ENCODE measurements around the gene PLCB4.
A peak's percentile ranks its signal among the peaks of the same experiment; 100 is the strongest.
"Not testable (repeated sequence)": the region's sequence is repeated elsewhere in the genome, so short reads cannot be mapped to it uniquely, and the experiment has no call there.

Gene PLCB4

DNA sequence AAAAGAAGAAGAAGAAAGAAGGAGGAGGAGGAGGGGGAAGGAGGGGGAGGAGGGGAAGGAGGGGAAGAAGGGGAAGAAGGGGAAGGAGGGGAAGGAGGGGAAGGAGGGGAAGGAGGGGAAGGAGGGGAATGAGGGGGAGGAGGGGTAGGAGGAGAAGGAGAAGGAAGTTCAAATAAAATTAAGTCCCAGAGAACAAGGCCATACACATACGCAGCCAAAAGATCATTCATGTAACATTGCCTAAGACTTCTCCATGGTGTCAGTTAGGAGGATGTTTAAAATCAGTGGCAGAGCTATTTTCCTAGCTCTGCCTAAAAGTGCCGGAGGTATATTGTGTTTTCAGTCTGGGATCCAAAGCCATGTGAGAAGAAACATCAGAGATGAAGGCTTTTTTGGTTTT lies 75.8 kb downstream of the PLCB4 start:
- no peak for DNase-seq

DNA sequence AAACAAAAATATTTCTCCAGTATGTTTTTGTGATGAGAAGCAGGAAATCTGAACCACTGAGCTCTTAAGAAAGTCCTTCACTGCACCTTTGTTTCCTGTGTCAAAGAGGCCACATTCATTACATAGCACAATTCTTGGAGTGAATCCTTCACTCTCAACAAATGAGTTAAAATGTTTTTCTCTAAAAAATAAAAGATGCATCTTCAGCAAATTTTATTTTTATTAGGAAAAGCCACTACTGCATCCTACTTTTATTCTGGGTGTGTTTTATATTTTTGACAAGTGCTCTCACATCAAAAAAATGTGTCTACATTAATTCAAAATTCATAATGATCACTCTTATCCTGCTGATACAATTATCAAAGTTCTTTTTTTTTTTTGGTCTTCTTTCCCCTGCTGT lies 76.3 kb downstream of the PLCB4 start:
- DNase-seq, result no peak

DNA sequence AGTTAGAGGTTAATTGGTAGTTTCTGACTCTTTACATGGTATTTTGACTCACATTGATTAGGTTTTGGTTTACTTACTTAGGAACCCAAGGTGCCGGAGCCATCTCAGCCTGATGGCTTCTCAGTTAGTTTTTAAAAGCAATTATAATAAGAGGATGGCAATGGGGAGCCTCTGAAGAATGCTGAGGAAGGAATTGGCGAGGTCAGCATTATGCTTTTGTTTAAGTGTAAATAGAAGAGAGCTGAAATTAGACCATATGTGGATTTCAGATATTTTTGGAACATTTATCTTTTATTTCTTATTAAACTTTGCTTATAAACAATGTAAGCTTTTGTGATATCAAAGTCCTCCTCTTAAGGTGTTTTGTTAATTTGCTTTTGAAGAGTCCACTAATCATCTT lies 77.8 kb downstream of the PLCB4 start:
- no peak for DNase-seq

DNA sequence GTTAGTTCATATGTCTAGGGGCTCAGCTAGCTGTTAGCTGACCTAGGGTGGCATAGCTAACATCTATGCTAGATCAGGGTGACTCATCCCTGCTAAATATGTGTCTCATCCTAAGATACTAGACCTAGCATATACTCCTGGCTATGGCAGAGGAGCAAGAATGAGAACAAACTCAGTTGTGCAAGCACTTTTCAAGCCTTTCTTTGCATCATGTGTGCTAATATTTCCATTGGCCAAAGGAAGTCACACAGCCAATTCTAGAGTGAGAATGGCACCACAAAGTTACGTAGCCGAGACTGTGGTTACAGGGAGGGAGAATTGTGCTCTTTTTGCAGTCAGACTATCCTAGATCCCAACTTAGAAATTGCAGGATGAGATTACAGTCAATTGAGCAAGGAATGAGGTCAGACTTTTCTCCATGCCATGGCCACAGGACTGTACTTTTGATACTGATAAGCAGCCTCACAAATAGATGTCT lies 78.7 kb downstream of the PLCB4 start:
- no peak for DNase-seq

DNA sequence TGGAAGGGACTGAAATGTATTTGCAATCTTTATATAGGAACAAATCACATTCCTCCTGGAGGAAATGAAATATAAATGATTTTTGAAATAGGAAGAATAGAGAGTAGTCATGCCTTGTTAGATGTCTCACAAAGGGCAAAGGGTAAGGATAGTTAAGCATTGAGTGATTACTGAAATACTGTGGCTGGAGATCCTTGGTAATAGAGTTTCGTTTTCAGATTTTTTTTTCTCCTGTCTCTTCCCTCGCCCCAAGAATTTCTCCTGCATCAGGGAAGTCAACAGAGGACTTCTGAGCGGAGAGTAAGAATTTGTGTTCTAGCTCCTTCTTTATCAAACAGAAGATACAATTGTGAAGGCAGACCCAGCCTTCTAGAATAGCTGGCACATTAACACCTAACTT lies 79.4 kb downstream of the PLCB4 start:
- no peak for DNase-seq

DNA sequence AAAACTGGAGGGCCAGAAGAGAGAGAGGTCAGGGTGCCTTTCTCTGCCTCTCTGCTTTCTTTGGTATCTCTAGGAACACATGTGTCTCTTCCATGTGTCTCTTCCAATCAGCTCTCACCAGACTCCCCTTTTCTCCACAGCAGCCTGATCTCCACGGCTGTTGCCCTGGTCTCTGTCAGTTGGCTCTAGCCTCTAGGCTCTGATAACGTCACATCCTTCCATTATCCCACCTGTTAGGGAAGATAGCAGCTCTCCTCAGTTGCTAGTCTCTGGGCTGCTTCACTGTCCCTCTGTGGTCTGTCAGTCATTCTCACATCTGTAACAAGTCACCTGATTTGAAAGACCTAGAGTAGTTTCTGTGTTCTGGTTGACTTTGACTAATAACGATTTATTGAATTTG lies 80.2 kb downstream of the PLCB4 start:
- DNase-seq, result no peak

DNA sequence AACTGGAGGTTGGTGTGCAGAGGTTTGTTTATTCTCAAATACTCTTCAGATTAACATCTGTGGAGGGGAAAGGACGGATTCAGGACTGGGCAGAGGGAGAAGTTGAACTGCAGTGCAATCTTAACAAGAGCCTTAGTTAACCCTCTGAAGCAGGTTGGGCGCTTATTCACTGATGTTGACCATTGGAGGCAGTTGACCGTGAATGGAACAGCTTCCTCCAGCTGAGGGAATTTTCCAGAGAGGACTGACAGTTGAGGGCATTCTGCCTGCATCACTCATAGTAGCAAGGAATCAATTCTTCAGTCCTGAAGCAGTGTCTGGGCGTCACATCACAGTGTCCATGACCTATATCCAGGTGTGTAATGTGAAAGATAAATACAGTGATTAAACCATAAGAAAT lies 80.9 kb downstream of the PLCB4 start:
- DNase-seq, result no peak

DNA sequence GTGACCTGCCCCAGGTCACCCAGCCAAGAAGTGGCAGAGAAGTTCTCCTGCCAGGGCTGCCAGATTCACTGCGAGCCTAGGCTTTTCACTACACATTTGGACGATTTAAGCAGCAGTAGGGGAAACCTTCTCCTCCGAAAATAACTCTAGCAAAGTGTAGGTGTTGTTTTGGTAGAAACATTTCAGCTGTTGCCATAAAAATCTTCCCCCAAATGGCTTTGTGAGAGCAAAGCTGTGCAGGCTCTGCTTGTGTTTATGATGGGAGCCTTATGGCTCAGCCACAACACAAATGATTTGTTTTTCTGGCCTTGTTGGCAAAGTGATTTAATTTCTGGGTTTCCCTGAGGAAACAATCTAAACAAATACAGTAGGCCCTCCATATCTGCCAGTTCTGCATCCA lies 81.8 kb downstream of the PLCB4 start:
- no peak for DNase-seq

DNA sequence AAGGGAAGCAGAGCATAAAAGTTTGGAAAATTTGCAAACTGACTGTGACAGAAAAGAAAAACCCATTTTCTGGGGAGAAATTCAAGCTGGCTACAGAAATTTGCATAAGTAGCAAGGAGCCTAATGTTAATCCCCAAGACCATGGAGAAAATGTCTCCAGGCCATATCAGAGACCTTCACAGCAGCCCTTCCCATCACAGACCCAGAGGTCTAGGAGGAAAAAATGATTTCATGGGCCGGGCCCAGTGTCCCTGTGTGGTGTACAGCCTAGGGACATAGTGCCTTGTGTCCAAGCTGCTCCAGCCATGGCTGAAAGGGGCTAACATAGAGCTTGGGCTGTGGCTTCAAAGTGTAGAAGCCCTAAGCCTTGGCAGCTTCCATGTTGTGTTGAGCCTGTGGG lies 83.3 kb downstream of the PLCB4 start:
- DNase-seq, result not testable (repeated sequence)

DNA sequence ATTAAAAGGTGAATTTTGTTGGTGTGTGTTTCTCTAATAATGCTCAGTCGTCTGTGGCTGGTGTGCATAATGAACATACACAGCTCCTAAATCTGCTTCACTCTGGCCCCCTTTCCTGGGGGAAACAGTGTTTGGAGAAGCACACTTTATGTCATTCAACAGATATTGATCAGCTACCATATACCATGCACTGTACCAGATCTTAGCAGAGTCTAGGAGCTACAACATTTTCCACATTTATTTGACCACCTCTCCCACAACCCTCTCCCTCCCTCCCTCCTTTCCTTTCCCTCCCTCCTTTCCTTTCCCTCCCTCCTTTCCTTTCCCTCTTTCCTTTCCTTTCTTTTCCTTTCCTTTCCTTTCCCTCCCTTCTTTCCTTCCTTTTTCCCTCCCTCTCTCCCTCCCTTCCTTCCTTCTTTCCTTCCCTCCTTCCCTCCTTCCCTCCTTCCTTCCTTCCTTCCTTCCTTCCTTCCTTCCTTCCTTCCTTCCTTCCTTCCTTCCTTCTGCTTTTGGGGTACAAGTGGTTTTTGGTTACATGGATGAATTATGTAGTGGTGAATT lies 85.7 kb downstream of the PLCB4 start:
- DNase-seq, result no peak

DNA sequence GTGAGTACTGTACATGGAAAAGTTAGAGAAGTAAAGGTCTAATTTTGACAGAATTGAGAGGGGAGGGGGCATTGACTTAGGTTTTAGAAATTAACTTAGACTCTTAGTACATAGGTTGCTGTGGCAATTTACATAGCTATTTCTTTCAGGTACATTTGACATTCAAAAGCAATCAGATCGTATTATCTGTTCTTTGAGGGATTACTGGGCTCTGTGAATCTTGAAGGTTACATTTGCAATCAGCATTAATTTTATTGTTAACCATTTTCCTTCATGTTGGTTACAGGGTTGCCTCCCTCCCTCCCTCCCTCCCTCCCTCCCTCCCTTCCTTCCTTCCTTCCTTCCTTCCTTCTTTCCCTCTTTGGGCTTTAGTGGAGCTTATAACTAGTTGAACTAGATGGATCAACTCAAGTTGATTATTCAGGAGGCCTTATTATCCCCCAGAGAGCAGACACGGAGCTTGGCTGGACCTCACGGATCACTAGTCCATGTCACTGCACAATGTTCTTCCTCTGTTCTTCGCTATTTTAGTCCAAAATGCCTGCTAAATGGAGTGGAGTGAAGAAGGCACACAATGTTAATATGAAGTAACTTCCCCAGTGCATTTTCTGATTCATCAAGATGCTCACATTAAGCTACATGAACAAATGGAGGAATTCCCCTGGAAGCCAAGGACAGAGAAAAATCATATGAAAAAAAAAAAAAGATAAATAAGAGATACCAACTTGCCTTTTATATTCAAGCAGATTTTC lies 87.8 kb downstream of the PLCB4 start:
- DNase-seq, result no peak

DNA sequence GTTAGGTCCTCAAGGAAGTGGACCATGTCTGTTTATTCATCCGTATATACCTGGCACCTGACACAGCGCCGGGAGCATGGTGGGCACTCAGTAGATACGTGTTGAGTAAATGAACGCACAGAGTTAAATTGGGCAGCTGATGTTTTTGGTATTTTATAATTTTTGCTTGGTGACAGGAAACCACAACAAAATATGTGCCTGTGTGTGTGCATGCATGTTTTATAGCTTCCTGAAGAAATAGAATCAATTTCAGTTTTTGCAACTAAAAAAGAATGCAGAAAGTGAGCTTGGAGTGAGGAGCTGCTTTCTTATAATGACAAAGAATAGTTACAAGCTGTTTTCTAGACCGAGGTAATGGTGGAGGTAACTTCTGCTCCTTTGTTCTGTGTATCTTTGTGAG lies 91.4 kb downstream of the PLCB4 start:
- DNase-seq, result no peak

DNA sequence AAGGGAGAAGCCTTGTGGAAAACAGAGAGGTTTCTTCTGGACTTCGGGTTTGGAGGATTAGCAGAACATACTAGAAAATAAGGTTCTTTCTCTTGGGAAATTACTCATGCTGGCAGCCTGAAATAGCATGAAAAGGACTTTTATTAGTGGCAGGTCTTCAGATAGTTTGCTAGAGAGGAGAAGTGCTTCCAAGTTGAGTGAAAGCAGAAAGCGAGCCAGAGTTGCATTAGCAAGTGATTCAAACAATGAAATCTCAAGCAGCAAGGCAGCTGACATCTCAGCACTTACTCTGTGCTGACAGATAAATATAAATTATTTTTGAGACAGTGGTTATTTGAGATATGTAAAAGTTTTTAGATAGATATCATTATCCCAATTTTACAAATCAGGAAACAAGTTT lies 91.9 kb downstream of the PLCB4 start:
- DNase-seq, result no peak

DNA sequence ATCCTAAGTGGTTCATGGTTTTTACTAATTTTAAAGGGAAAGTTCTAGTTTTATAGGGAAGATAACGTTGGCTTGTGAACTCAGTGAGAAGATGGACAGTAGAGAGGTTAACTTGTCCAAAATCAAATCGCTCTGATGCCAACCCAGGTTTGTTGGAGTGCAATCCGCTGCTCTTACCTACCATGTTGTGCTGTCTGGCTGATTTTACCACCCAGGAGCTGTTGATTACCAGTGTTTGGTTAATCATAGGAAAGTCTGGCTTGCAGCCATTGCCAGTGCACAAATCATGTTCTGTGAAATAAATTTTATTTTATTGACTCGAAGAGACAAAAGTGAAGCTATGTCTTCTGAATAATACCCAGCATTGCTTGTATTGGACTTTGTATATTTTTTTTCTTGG lies 92.4 kb downstream of the PLCB4 start:
- DNase-seq, result no peak

DNA sequence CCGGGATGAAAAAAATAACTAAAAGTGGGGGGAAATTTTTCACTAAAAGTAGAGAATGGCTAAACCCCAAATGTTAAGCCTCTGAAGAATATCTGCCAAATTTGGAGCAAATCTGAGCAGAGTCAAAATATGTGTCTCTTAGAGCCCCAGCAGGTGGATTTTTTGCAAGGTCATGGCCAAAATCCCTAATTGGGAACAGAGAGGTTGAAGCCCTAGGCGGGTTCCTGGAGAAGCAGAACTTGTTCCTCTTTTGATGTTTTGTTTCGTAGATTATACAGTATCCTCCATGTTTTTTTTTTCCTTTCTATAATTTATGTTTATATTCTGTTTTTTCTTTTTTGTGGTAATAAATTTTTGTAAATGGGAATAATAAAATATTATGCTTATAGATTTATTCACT lies 94.4 kb downstream of the PLCB4 start:
- no peak for DNase-seq

DNA sequence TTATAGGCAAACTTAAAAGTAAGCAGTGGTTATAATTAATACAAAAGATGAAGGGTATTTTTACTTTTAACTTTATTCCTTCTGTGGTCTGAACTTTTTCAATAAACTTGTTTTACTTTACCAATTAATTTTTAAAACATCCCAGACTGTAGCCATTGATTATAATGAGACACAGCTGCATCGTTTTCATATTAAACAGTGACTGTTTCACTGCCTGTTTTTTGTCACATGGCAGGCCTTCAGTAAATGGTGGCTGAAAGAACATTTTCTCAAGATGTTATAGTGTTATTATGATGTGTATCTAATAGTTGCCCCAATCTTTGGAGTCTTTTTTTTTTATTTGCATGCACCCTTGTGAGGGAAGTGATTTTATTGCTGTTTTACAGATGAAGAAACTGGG lies 95.1 kb downstream of the PLCB4 start:
- DNase-seq, result no peak

DNA sequence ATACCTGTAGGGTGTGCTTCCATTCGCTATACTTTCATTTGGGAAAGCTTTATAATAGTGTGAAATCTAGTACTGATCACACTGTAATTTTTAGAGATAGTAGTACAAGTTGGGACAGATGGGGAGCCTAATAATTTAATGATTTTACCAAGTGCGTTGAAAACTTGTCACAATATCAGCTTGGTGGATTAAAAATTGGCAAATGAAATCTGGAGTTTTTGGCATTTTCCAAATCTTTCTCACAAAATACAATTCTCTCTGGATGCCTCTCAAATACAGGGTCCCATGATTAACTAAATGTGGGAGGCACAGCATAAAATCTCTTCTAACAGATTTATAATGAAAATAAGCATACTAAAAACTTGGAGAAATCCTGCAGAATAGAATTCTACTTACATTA lies 96.4 kb downstream of the PLCB4 start:
- DNase-seq, result no peak

DNA sequence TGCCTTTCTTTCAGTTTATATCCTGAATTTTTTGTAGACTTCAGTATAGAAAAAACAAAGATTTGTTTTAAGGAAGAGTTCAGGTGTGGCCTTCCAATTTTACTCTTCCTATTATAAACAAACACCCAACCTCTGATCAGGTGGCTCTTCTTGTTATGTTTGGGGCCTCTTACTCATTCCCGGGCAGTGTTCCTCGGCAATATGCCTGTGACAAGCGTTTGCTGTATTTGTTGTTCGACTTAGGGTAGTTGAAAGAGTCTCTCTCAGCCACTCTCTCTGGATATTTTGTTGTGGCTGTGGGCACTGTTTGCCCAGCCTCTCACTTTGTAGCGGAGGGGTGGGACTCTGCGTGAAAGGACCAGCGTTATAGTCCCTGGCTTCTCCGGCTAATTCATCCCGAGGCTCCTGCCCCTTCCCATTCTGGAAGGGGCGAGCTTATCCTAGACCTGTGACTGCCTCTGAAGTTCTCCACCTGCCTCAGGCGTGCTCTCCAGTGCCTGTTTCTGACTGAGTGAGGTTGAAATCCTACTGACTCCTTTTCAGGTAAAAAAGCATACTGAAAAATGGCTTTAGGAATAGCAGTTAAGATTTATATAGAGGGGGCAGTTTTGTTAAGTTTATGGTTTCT lies 97.4 kb downstream of the PLCB4 start:
- peak; percentile 34 for DNase-seq

DNA sequence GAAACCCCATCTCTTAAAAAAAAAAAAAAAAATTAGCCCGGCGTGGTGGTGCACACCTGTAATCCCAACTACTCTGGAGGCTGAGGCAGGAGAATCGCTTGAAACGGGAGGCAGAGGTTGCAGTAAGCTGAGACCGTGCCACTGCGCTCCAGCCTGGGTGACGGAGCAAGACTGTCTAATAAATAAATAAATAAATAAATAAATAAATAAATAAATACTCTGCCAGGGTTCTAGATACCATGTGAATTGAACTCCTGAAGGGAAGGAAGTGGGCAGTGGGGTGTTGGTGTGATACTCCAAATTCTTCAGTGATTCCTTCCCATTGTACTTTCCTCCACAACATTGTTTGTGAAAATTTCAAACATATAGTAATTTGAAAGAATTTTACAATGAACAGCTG lies 100.5 kb downstream of the PLCB4 start:
- no peak for DNase-seq

DNA sequence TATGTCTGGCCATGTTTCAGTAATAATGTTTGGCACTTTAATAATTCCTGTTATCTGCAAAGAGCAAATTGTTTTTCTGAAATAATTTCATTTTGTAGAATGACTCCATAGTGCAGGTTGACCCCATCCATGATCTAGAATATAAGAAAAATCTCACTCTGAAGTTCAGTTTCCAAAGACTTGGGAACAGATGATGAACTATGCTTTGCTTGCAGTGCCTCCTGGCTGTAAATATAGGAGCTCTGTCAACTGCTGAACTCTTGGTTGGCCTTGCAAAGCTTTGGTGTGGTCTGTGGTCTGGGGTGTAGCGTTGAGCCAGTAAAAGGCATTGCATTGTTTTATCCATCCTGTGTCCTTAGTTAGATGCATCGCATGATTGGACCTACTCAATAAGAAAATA lies 104.0 kb downstream of the PLCB4 start:
- DNase-seq, result no peak

DNA sequence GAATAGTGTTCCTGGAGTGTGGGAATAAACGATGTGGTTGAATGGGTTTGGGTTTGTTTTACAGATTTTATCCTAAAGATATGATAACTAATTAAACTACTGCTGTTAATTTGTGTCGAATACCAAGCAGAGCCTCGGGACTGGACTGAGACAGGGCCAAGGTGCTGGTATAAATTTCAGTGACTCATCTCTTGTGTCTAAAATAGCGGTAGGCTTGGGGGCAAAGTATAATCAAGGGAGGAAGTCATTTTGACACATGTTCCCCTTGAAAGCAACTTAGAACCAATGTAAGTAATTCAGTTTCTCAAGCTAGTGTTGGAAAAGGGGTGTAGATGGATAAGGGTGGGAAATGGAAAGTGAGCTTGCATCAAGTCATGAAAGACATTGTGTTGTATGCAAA lies 108.4 kb downstream of the PLCB4 start:
- no peak for DNase-seq

DNA sequence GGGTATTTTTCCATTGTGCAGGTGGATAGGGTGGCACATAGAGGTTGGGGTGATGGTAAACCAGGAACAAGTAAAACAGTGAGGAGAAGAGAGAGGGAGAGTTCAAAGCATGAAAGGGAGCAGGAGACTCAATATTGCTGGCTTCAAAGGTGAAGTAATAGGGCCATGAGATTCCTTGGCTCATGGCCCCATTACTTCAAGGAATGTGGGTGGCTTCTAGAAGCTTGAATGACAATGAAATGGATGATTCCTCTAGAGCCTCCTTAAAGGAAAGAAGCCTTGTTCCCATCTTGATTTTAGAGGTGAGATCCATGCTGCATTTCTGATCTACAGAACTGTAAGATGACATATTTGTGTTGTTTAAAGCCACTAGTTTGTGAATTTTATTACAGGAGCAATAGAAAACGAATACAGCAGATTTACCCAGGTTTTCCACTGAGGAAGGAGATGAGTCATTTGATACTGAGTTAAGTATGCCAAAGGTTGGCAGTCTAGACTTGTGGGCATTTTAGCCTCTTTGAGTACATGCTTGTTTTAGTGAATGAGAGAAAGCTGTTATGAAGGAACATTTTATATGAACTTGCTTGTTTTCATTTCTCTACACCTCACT lies 110.4 kb downstream of the PLCB4 start:
- no peak for DNase-seq

DNA sequence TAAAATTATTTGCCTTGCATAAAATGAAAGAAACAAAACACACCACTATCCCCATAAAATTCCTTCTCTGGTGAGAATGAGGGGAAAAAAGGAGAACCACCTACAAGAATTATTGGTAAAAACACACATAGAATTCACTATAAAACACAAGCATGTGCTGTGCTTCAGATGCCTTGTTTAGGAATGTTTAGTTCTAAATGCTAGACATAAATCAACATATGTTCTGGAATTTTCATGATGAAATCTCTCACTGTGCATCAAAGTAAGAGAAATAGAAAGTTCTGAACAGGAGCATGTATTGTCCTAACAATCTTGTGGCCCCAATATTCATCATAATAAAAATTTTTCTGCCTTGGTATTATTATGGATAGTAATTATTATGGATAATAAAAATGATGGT lies 111.0 kb downstream of the PLCB4 start:
- DNase-seq, result no peak
